ENCODE measurements around the gene MFSD2B.
"Not testable (repeated sequence)": the region's sequence is repeated elsewhere in the genome, so short reads cannot be mapped to it uniquely, and the experiment has no call there.

Gene MFSD2B

GRCh38 chr2:24019729-24020128 lies 9.8 kb downstream of the MFSD2B start:
- no peak for DNase-seq

- DNase-seq, result no peak
Measured at GRCh38 chr2:24020244-24020643, 10.4 kb downstream of the MFSD2B start.

GRCh38 chr2:24021122-24021998 lies 11.5 kb downstream of the MFSD2B start:
- no peak for DNase-seq

GRCh38 chr2:24022324-24022974 lies 12.6 kb downstream of the MFSD2B start:
- no peak for DNase-seq

- no peak for DNase-seq
Measured at GRCh38 chr2:24022975-24023575, 13.2 kb downstream of the MFSD2B start.

GRCh38 chr2:24024018-24024417 lies 14.1 kb downstream of the MFSD2B start:
- no peak for DNase-seq

GRCh38 chr2:24024996-24025663 lies 15.2 kb downstream of the MFSD2B start:
- no peak for DNase-seq

- no peak for DNase-seq
Measured at GRCh38 chr2:24026233-24026632, 16.3 kb downstream of the MFSD2B start.

- DNase-seq, result no peak
Measured at GRCh38 chr2:24038786-24039499, 29.1 kb downstream of the MFSD2B start.

- DNase-seq, result no peak
Measured at GRCh38 chr2:24040511-24040910, 30.6 kb downstream of the MFSD2B start.

- not testable (repeated sequence) for DNase-seq
Measured at GRCh38 chr2:24043133-24043532, 33.2 kb downstream of the MFSD2B start.

- no peak for DNase-seq
Measured at GRCh38 chr2:24045511-24046508, 35.9 kb downstream of the MFSD2B start.

- no peak for DNase-seq
Measured at GRCh38 chr2:24046599-24046929, 36.7 kb downstream of the MFSD2B start.

- DNase-seq, result peak; percentile 94
Measured at GRCh38 chr2:24046930-24047702, 37.2 kb downstream of the MFSD2B start, which contains the start of gene WDCP. TSS of gene WDCP (minus strand) at chr2:24047391. CDS start at chr2:24039494, 7,897 bp downstream.

GRCh38 chr2:24047703-24048033 lies 37.8 kb downstream of the MFSD2B start:
- no peak for DNase-seq

- no peak for DNase-seq
Measured at GRCh38 chr2:24048769-24049484, 39.0 kb downstream of the MFSD2B start.

GRCh38 chr2:24049485-24050021 lies 39.7 kb downstream of the MFSD2B start, which contains the start of gene FKBP1B:
TSS of gene FKBP1B (plus strand) at chr2:24049741. CDS start at chr2:24049850, 109 bp downstream.
- peak; percentile 9 for DNase-seq

- no peak for DNase-seq
Measured at GRCh38 chr2:24050041-24050979, 40.4 kb downstream of the MFSD2B start.

Data from central memory CD4-positive, alpha-beta T cell (primary cell).